MCF 10A (cell line): Measurements from ENCODE around the gene ITGB4. TPM values are rescaled to one million over a fixed set of nuclear protein-coding genes. Genes with fewer than 3 reads are reported as not detected.

Source experiments
- BruUV-seq: library from RNA; stranded (reverse); fragments of 400-500 nt; replicated peaks from 2 replicates; lab custom pipeline; 2021; lab: Mats Ljungman, UMichigan
- CTCF ChIA-PET: fragments of 300-600 bp; sonication (Branson Sonifier 250); formaldehyde crosslinking; extraction: SDS; loops from one replicate; lab custom pipeline; 2021; ENCODE audit warnings: antibody characterized with exemption, inconsistent platforms; lab: Yijun Ruan, JAX
- POLR2A ChIA-PET: fragments of 300-600, 350-650 bp; sonication (Branson Sonifier 250); formaldehyde crosslinking; extraction: SDS; loops from one replicate; lab custom pipeline; 2020; ENCODE audit warnings: antibody characterized with exemption, inconsistent platforms; lab: Yijun Ruan, JAX
- DNase-seq: peaks from one replicate; pipeline ENCODE4 v3.0.0-alpha.2; 2018; ENCODE audit not compliant: unreplicated experiment
- H3K27ac Mint-ChIP-seq: one replicate; pipeline ENCODE4 v1.8.0; 2022; ENCODE audit warnings: mild to moderate bottlenecking, low read depth, mixed read lengths; ENCODE audit not compliant: unreplicated experiment
- H3K27me3 Mint-ChIP-seq: one replicate; pipeline ENCODE4 v1.8.0; 2022; ENCODE audit warnings: mixed read lengths; ENCODE audit not compliant: insufficient read depth, unreplicated experiment
- H3K36me3 Mint-ChIP-seq: one replicate; pipeline ENCODE4 v1.8.0; 2022; ENCODE audit warnings: mild to moderate bottlenecking, moderate library complexity, mixed read lengths; ENCODE audit not compliant: insufficient read depth, unreplicated experiment
- H3K4me1 Mint-ChIP-seq: one replicate; pipeline ENCODE4 v1.8.0; 2022; ENCODE audit warnings: mixed read lengths; ENCODE audit not compliant: insufficient read depth, unreplicated experiment
- H3K4me3 Mint-ChIP-seq: one replicate; pipeline ENCODE4 v1.8.0; 2022; ENCODE audit warnings: mild to moderate bottlenecking, moderate library complexity, mixed read lengths; ENCODE audit not compliant: unreplicated experiment
- H3K9me3 Mint-ChIP-seq: one replicate; pipeline ENCODE4 v1.8.0; 2022; ENCODE audit warnings: mixed read lengths; ENCODE audit not compliant: unreplicated experiment
- CTCF ChIP-seq: fragments of 200-600 bp; IDR thresholded peaks from one replicate; pipeline ENCODE4 v1.8.0; 2022; ENCODE audit warnings: antibody characterized with exemption, mild to moderate bottlenecking; ENCODE audit not compliant: unreplicated experiment
- intact Hi-C: fragments of 100-400 bp; cut with micrococcal nuclease; formaldehyde crosslinking; loops from 2 replicates; pipeline ENCODE4 v1.14.1; 2022
- total RNA-seq: library from RNA; stranded (reverse); gene quantifications from 2 replicates; pipeline ENCODE4 v1.2.3, GENCODE V29; 2022

The ITGB4 gene
- total RNA-seq, 1 experiment from 2014 or later: 1,054 TPM

GRCh38 chr17:75773808-75774470 lies 52.7 kb downstream of the ITGB4 start:
- no peak for DNase-seq
- POLR2A ChIA-PET: interaction anchor here (0.6 to 8.0 kb wide), 12 partner anchors 11 to 1443 kb away, joined by 3 to 153 read pairs (median 4); partner anchors contain the start of genes GALK1, RECQL5, SAP30BP and TRIM47
- Mint-ChIP-seq H3K4me3 (no peak overlapping the region), H3K27me3 (no peaks in the 10 kb centered on the region), H3K4me1 (peaks cover 14% of the 10 kb centered on the region), H3K36me3 (peaks cover 36% of the 10 kb centered on the region), H3K27ac (no peak overlapping the region), H3K9me3 (no peaks in the 10 kb centered on the region)
- CTCF ChIA-PET: interaction anchor here (0.7 to 2.7 kb wide), 6 partner anchors 8 to 149 kb away, joined by 3 to 14 read pairs (median 4); partner anchors contain the start of genes GALK1 and WBP2
- peak; percentile 21 for TF ChIP-seq CTCF
- BruUV-seq: no TSS peak
- intact Hi-C loops: loop anchor here (2.0 kb wide), 1 partner anchor 75 kb away; no protein-coding TSS in a partner anchor

GRCh38 chr17:75774471-75774990 lies 53.3 kb downstream of the ITGB4 start:
- no TSS peak for BruUV-seq
- peaks cover 42% of the 10 kb centered on the region for H3K36me3 Mint-ChIP-seq
- DNase-seq: no peak

GRCh38 chr17:75774991-75775668 lies 53.9 kb downstream of the ITGB4 start:
- ChIA-PET POLR2A (interaction anchor here (0.7 to 8.0 kb wide), 21 partner anchors 10 to 141 kb away, joined by 3 to 153 read pairs (median 8); partner anchors contain the start of genes GALK1, RECQL5, SAP30BP and TRIM47), CTCF (interaction anchor here (0.6 to 2.2 kb wide), 6 partner anchors 11 to 403 kb away, joined by 3 to 5 read pairs (median 3); no protein-coding TSS in a partner anchor)
- intact Hi-C loops: loop anchor here (5.0 kb wide), 1 partner anchor 42 kb away; no protein-coding TSS in a partner anchor
- no TSS peak for BruUV-seq
- no peaks in the 10 kb centered on the region for H3K27me3 Mint-ChIP-seq
- no peak overlapping the region for H3K4me3 Mint-ChIP-seq
- H3K4me1 Mint-ChIP-seq: peaks cover 18% of the 10 kb centered on the region
- H3K9me3 Mint-ChIP-seq: no peaks in the 10 kb centered on the region
- DNase-seq: no peak
- no peak for TF ChIP-seq CTCF
- H3K27ac Mint-ChIP-seq: no peak overlapping the region
- peaks cover 48% of the 10 kb centered on the region for H3K36me3 Mint-ChIP-seq

More at GRCh38 chr17:75774471-75774990, 53.3 kb downstream of the ITGB4 start:
- Mint-ChIP-seq H3K4me1 (peaks cover 14% of the 10 kb centered on the region), H3K27me3 (no peaks in the 10 kb centered on the region), H3K27ac (no peak overlapping the region), H3K9me3 (no peaks in the 10 kb centered on the region), H3K4me3 (no peak overlapping the region)
- ChIA-PET CTCF (interaction anchor here (0.6 to 2.2 kb wide), 5 partner anchors 9 to 95 kb away, joined by 3 to 9 read pairs (median 5); partner anchors contain the start of gene GALK1), POLR2A (interaction anchor here (0.6 to 8.0 kb wide), 16 partner anchors 11 to 1443 kb away, joined by 3 to 153 read pairs (median 6); partner anchors contain the start of genes GALK1, RECQL5, SAP30BP and TRIM47)
- intact Hi-C loops: no loop called here
- no peak for TF ChIP-seq CTCF
